Endodermal cell (in vitro differentiated cells): ENCODE results near the gene SCLY. TPM values are rescaled to one million over a fixed set of nuclear protein-coding genes. Genes with fewer than 3 reads are reported as not detected.

Experiments
- DNase-seq: peaks from one replicate; pipeline ENCODE4 v3.0.0-alpha.2; 2017
- H3K27ac ChIP-seq: 2 replicates; pipeline ENCODE4 v1.5.1; 2013; ENCODE audit warnings: mild to moderate bottlenecking, low read depth, low read length, moderate library complexity
- H3K27me3 ChIP-seq: 2 replicates; pipeline ENCODE4 v1.6.1; 2013; ENCODE audit warnings: mild to moderate bottlenecking, low read length, moderate library complexity; ENCODE audit not compliant: insufficient read depth, control insufficient read depth, poor library complexity, severe bottlenecking
- H3K36me3 ChIP-seq: 2 replicates; pipeline ENCODE4 v1.7.0; 2013; ENCODE audit warnings: mild to moderate bottlenecking, low read length, moderate library complexity; ENCODE audit not compliant: control insufficient read depth, insufficient read depth
- H3K4me1 ChIP-seq: one replicate; pipeline ENCODE4 v1.7.0; 2013; ENCODE audit warnings: low read length; ENCODE audit not compliant: control insufficient read depth, insufficient read depth
- H3K4me3 ChIP-seq: 2 replicates; pipeline ENCODE4 v1.5.1; 2013; ENCODE audit warnings: mild to moderate bottlenecking, low read length, moderate library complexity
- H3K9ac ChIP-seq: 2 replicates; pipeline ENCODE4 v1.6.1; 2013; ENCODE audit warnings: mild to moderate bottlenecking, low read length, moderate library complexity; ENCODE audit not compliant: poor library complexity, severe bottlenecking; ENCODE audit errors: extremely low read depth
- H3K9me3 ChIP-seq: 2 replicates; pipeline ENCODE4 v1.6.1; 2013; ENCODE audit warnings: mild to moderate bottlenecking, low read length, moderate library complexity; ENCODE audit not compliant: control insufficient read depth
- H3K27ac Mint-ChIP-seq: 2 replicates; pipeline ENCODE4 v1.8.0; 2020; ENCODE audit warnings: mixed read lengths
- H3K27me3 Mint-ChIP-seq: 2 replicates; pipeline ENCODE4 v1.8.0; 2021; ENCODE audit warnings: mild to moderate bottlenecking, mixed read lengths; ENCODE audit not compliant: insufficient read depth
- H3K36me3 Mint-ChIP-seq: 2 replicates; pipeline ENCODE4 v1.8.0; 2020; ENCODE audit warnings: low read depth, mixed read lengths
- H3K4me1 Mint-ChIP-seq: 2 replicates; pipeline ENCODE4 v1.8.0; 2020; ENCODE audit warnings: mixed read lengths
- H3K4me3 Mint-ChIP-seq: 2 replicates; pipeline ENCODE4 v1.8.0; 2020; ENCODE audit warnings: mild to moderate bottlenecking, moderate library complexity, mixed read lengths
- H3K9me3 Mint-ChIP-seq: 2 replicates; pipeline ENCODE4 v1.8.0; 2020; ENCODE audit warnings: mild to moderate bottlenecking, mixed read lengths
- CTCF ChIP-seq: fragments of 200-600 bp; sonication (generic); conservative IDR thresholded peaks from 2 replicates; pipeline ENCODE4 v1.5.0; 2021; ENCODE audit warnings: antibody characterized with exemption, mild to moderate bottlenecking
- WGBS, 2 experiments: methylation state at CpG; one replicate each; pipeline versions ENCODE4 v1.1.5 to v1.1.7; 2013; ENCODE audit warnings: missing lambda C conversion rate in 2 of 2, mixed read lengths in 1 of 2; ENCODE audit not compliant: insufficient coverage in 1 of 2, insufficient read length in 1 of 2; 5-methylcytosine and 5-hydroxymethylcytosine counted together
- total RNA-seq, 2 donors: library from RNA; stranded (reverse); fragmentation: NEBNext Ultra II Directional in 1 of 2; extraction: Animal tissue kit (Norgen Biotek cat#: 25700) in 1 of 2; gene quantifications; 2 replicates in 1 of 2; 3 replicates in 1 of 2; pipeline ENCODE4 v1.2.1, GENCODE V29; 2021

SCLY gene
- total RNA-seq, 2 donors from 2014 or later = 39.0 to 45.0 TPM

- peaks cover 4% of the 10 kb centered on the region for H3K4me1 Mint-ChIP-seq
- Histone ChIP-seq H3K9me3 (no peaks in the 10 kb centered on the region), H3K4me3 (no peak within 1 kb of the TSS), H3K4me1 (no peaks in the 10 kb centered on the region), H3K27me3 (no peaks in the 10 kb centered on the region), H3K27ac (peak within 1 kb of the TSS; percentile 29), H3K9ac (no peak within 1 kb of the TSS), H3K36me3 (no peaks in the 10 kb centered on the region)
- no peak for TF ChIP-seq CTCF
- H3K36me3 Mint-ChIP-seq = no peaks in the 10 kb centered on the region
- H3K4me3 Mint-ChIP-seq = no peak within 1 kb of the TSS
- no peaks in the 10 kb centered on the region for H3K9me3 Mint-ChIP-seq
- H3K27ac Mint-ChIP-seq = no peak within 1 kb of the TSS
- no peaks in the 10 kb centered on the region for H3K27me3 Mint-ChIP-seq
- peak; percentile 54 for DNase-seq
- WGBS, 2 experiments = 90 to 94% methylated on average over 16 to 37 of the region's 38 CpGs
These were observed 39.4 kb downstream of the SCLY start, which contains the start of gene ESPNL for GRCh38 chr2:238100049-238100820. Gene ESPNL, plus strand, starts transcription at chr2:238100340. Its CDS starts 80 bp downstream, at chr2:238100420.

- peak overlapping the region; percentile 29 for H3K27ac ChIP-seq
- no peak overlapping the region for H3K9ac ChIP-seq
- Mint-ChIP-seq H3K9me3 (no peaks in the 10 kb centered on the region), H3K4me3 (no peak overlapping the region), H3K4me1 (peaks cover 4% of the 10 kb centered on the region), H3K27me3 (no peaks in the 10 kb centered on the region), H3K27ac (no peak overlapping the region), H3K36me3 (no peaks in the 10 kb centered on the region)
- no peaks in the 10 kb centered on the region for H3K27me3 ChIP-seq
- H3K4me3 ChIP-seq = no peak overlapping the region
- no peak for TF ChIP-seq CTCF
- H3K36me3 ChIP-seq = no peaks in the 10 kb centered on the region
- peak; percentile 52 for DNase-seq
- 92 to 100% methylated on average over 4 to 28 of the region's 28 CpGs for WGBS, 2 experiments
- H3K4me1 ChIP-seq = no peaks in the 10 kb centered on the region
- no peaks in the 10 kb centered on the region for H3K9me3 ChIP-seq
These were observed 40.3 kb downstream of the SCLY start for GRCh38 chr2:238100821-238101771.

GRCh38 chr2:238101891-238102841 is 41.4 kb downstream of the SCLY start:
- peak; percentile 53 for DNase-seq
- Mint-ChIP-seq H3K27me3 (no peaks in the 10 kb centered on the region), H3K36me3 (no peaks in the 10 kb centered on the region), H3K9me3 (no peaks in the 10 kb centered on the region), H3K4me1 (no peaks in the 10 kb centered on the region), H3K4me3 (no peak overlapping the region), H3K27ac (no peak overlapping the region)
- Histone ChIP-seq H3K36me3 (no peaks in the 10 kb centered on the region), H3K27ac (no peak overlapping the region), H3K27me3 (no peaks in the 10 kb centered on the region), H3K4me1 (no peaks in the 10 kb centered on the region), H3K9ac (no peak overlapping the region), H3K9me3 (no peaks in the 10 kb centered on the region), H3K4me3 (no peak overlapping the region)
- no peak for TF ChIP-seq CTCF
- 91 to 94% methylated on average over 21 to 30 of the region's 30 CpGs for WGBS, 2 experiments
